ENCODE results near the gene MARCHF9.

GRCh38 chr12:57717131-57717530, 37.8 kb upstream of the MARCHF9 start:
- TF ChIP-seq, protein P1, sequence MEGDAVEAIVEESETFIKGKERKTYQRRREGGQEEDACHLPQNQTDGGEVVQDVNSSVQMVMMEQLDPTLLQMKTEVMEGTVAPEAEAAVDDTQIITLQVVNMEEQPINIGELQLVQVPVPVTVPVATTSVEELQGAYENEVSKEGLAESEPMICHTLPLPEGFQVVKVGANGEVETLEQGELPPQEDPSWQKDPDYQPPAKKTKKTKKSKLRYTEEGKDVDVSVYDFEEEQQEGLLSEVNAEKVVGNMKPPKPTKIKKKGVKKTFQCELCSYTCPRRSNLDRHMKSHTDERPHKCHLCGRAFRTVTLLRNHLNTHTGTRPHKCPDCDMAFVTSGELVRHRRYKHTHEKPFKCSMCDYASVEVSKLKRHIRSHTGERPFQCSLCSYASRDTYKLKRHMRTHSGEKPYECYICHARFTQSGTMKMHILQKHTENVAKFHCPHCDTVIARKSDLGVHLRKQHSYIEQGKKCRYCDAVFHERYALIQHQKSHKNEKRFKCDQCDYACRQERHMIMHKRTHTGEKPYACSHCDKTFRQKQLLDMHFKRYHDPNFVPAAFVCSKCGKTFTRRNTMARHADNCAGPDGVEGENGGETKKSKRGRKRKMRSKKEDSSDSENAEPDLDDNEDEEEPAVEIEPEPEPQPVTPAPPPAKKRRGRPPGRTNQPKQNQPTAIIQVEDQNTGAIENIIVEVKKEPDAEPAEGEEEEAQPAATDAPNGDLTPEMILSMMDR (IDR thresholded peaks at IDR 0.05): no peak
- TF ChIP-seq POLR2A (IDR thresholded peaks at IDR 0.05): no peak
